HCT116 (cell line): Measurements from ENCODE around the gene POLRMT. TPM values are rescaled to one million over a fixed set of nuclear protein-coding genes. Genes with fewer than 3 reads are reported as not detected.

Experiments used
- ATAC-seq: fragments of 200-7000 bp; cut with Tn5 transposase; 2 replicates; pipeline ENCODE4 v1.9.1; 2020; ENCODE audit warnings: mild to moderate bottlenecking, moderate library complexity
- BruUV-seq: library from RNA; stranded (reverse); fragments of 400-500 nt; replicated peaks from 2 replicates; lab custom pipeline; 2021; lab: Mats Ljungman, UMichigan
- CTCF ChIA-PET: fragments of 300-600 bp; sonication (Branson Sonifier 250); formaldehyde crosslinking; loops from one replicate; lab custom pipeline; 2021; ENCODE audit warnings: antibody characterized with exemption; lab: Charles Lee
- POLR2A ChIA-PET: fragments of 300-600, 350-600 bp; sonication (Branson Sonifier 250); formaldehyde crosslinking; loops from one replicate; lab custom pipeline; 2021; ENCODE audit warnings: antibody characterized with exemption; lab: Charles Lee
- RAD21 ChIA-PET, 2 experiments: fragments of 300-600 bp; sonication (Branson Sonifier 250); formaldehyde crosslinking; loops; one replicate each; lab custom pipeline; 2023; ENCODE audit warnings: low total read pairs in 2 of 2; ENCODE audit not compliant: uncharacterized antibody in 2 of 2, unreplicated experiment in 2 of 2, low non-redundant PET in 1 of 2; lab: Charles Lee
- DNase-seq: peaks from one replicate; pipeline ENCODE4 v3.0.0-alpha.2; 2010; ENCODE audit warnings: low read depth, low spot score
- H2AFZ ChIP-seq: fragments of 200-600 bp; shearing (Covaris generic), sonication (generic); 2 replicates; pipeline ENCODE4 v1.6.1; 2017; ENCODE audit warnings: low read depth, mixed run types, mixed read lengths, antibody characterized with exemption, low read length; ENCODE audit not compliant: poor library complexity, severe bottlenecking
- H3K27ac ChIP-seq: 2 replicates; pipeline ENCODE4 v1.5.1; 2012; ENCODE audit warnings: low read depth, low read length
- H3K27me3 ChIP-seq: fragments of 200-600 bp; sonication (generic); 2 replicates; pipeline ENCODE4 v1.6.1; 2016; ENCODE audit warnings: mixed run types, low read length, mixed read lengths; ENCODE audit not compliant: insufficient read depth
- H3K36me3 ChIP-seq, 2 experiments: fragments of 200-500 bp in 1 of 2; fragments of 200-600 bp in 1 of 2; sonication (Bioruptor generic) in 1 of 2; sonication (generic) in 1 of 2; 2 replicates each; pipeline versions ENCODE4 v1.5.1 to v1.6.1; 2014 to 2016; ENCODE audit warnings: low read length in 2 of 2, inconsistent platforms in 1 of 2, mixed read lengths in 1 of 2, mixed run types in 1 of 2; ENCODE audit not compliant: insufficient read depth in 2 of 2, control insufficient read depth in 1 of 2
- H3K4me1 ChIP-seq, 2 experiments: fragments of 200-600 bp in 1 of 2; sonication (generic) in 1 of 2; 2 replicates each; pipeline versions ENCODE4 v1.5.1 to v1.6.1; 2012 to 2017; ENCODE audit warnings: low read length in 2 of 2, inconsistent platforms in 1 of 2, mild to moderate bottlenecking in 1 of 2, mixed read lengths in 1 of 2, mixed run types in 1 of 2, moderate library complexity in 1 of 2; ENCODE audit not compliant: insufficient read depth in 2 of 2, control insufficient read depth in 1 of 2
- H3K4me2 ChIP-seq: fragments of 200-600 bp; sonication (generic); 2 replicates; pipeline ENCODE4 v1.6.1; 2017; ENCODE audit warnings: mixed run types, low read length, mixed read lengths
- H3K4me3 ChIP-seq, 2 experiments: fragments of 200-600 bp in 1 of 2; sonication (generic) in 1 of 2; replicated peaks in 1 of 2; 2 replicates each; pipeline ENCODE4 v1.5.1; 2011 to 2016; ENCODE audit warnings: low read length in 2 of 2, control low read depth in 1 of 2, low read depth in 1 of 2, mild to moderate bottlenecking in 1 of 2, mixed read lengths in 1 of 2, mixed run types in 1 of 2
- H3K79me2 ChIP-seq: fragments of 200-600 bp; sonication (generic); 2 replicates; pipeline ENCODE4 v1.6.1; 2017; ENCODE audit warnings: mild to moderate bottlenecking, mixed run types, low read length, moderate library complexity, mixed read lengths; ENCODE audit not compliant: insufficient read depth
- H3K9ac ChIP-seq: fragments of 200-600 bp; sonication (generic); 2 replicates; pipeline ENCODE4 v1.6.1; 2016; ENCODE audit warnings: low read length, mixed read lengths
- H3K9me2 ChIP-seq: fragments of 200-600 bp; sonication (generic), shearing (Covaris generic); 2 replicates; pipeline ENCODE4 v1.6.1; 2017; ENCODE audit warnings: mixed run types, mild to moderate bottlenecking, moderate library complexity; ENCODE audit not compliant: insufficient read depth
- H3K9me3 ChIP-seq, 2 experiments: fragments of 200-500 bp in 1 of 2; fragments of 200-600 bp in 1 of 2; sonication (Bioruptor generic) in 1 of 2; sonication (generic) in 1 of 2; 2 replicates each; pipeline ENCODE4 v1.6.1; 2014 to 2017; ENCODE audit warnings: low read length in 2 of 2, mixed read lengths in 2 of 2, inconsistent platforms in 1 of 2, low read depth in 1 of 2, mild to moderate bottlenecking in 1 of 2, mixed run types in 1 of 2, moderate library complexity in 1 of 2; ENCODE audit not compliant: control insufficient read depth in 1 of 2, insufficient read depth in 1 of 2
- H4K20me1 ChIP-seq: fragments of 200-600 bp; sonication (generic), shearing (Covaris generic); 2 replicates; pipeline ENCODE4 v1.6.1; 2017; ENCODE audit warnings: mixed run types, mild to moderate bottlenecking, moderate library complexity; ENCODE audit not compliant: insufficient read depth
- ATF3 ChIP-seq: IDR thresholded peaks from 2 replicates; pipeline ENCODE4 v1.6.1; 2012
- CBX3 ChIP-seq: IDR thresholded peaks from 2 replicates; pipeline ENCODE4 v1.6.1; 2012; ENCODE audit warnings: low read depth
- CEBPB ChIP-seq: IDR thresholded peaks from 2 replicates; pipeline ENCODE4 v1.6.1; 2012; ENCODE audit warnings: low read depth
- CTCF ChIP-seq, 3 experiments: fragments of 200-600 bp in 1 of 3; sonication (generic) in 1 of 3; IDR thresholded peaks in 2 of 3; conservative IDR thresholded peaks in 1 of 3; 2 replicates each; pipeline ENCODE4 v1.5.1; 2012 to 2017; ENCODE audit warnings: low read depth in 2 of 3, low read length in 2 of 3, antibody characterized with exemption in 1 of 3, borderline replicate concordance in 1 of 3, control low read depth in 1 of 3, mild to moderate bottlenecking in 1 of 3, mixed read lengths in 1 of 3, mixed run types in 1 of 3, moderate library complexity in 1 of 3; ENCODE audit not compliant: insufficient read depth in 1 of 3
- EGR1 ChIP-seq: IDR thresholded peaks from 2 replicates; pipeline ENCODE4 v1.6.1; 2012; ENCODE audit warnings: low read depth
- ELF1 ChIP-seq: IDR thresholded peaks from 2 replicates; pipeline ENCODE4 v1.6.1; 2012; ENCODE audit warnings: low read depth, borderline replicate concordance
- EZH2 ChIP-seq: fragments of 200-600 bp; sonication (generic); IDR thresholded peaks from 2 replicates; pipeline ENCODE4 v1.6.1; 2017; ENCODE audit warnings: antibody characterized with exemption, mixed run types
- EZH2phosphoT487 ChIP-seq: fragments of 200-600 bp; IDR thresholded peaks from 2 replicates; pipeline ENCODE4 v1.6.1; 2018; ENCODE audit warnings: antibody characterized with exemption, borderline replicate concordance
- FOSL1 ChIP-seq: IDR thresholded peaks from 2 replicates; pipeline ENCODE4 v1.6.1; 2012; ENCODE audit warnings: low read depth
- JUND ChIP-seq: IDR thresholded peaks from 2 replicates; pipeline ENCODE4 v1.6.1; 2012
- POLR2A ChIP-seq: IDR thresholded peaks from 2 replicates; pipeline ENCODE4 v1.7.0; 2011; ENCODE audit warnings: borderline replicate concordance; ENCODE audit not compliant: insufficient read depth, insufficient read length; ENCODE audit errors: extremely low read depth
- RAD21 ChIP-seq: IDR thresholded peaks from 2 replicates; pipeline ENCODE4 v1.6.1; 2012; ENCODE audit warnings: low read depth, mild to moderate bottlenecking
- REST ChIP-seq: IDR thresholded peaks from 2 replicates; pipeline ENCODE4 v1.6.1; 2012; ENCODE audit warnings: low read depth
- SP1 ChIP-seq: IDR thresholded peaks from 2 replicates; pipeline ENCODE4 v1.6.1; 2012; ENCODE audit warnings: low read depth
- TCF7L2 ChIP-seq: IDR thresholded peaks from 2 replicates; pipeline ENCODE4 v1.7.0; 2011; ENCODE audit warnings: borderline replicate concordance, inconsistent platforms; ENCODE audit not compliant: insufficient read depth, insufficient read length; ENCODE audit errors: extremely low read depth
- ZBTB33 ChIP-seq: IDR thresholded peaks from 2 replicates; pipeline ENCODE4 v1.6.1; 2011; ENCODE audit warnings: mild to moderate bottlenecking, low read length, moderate library complexity; ENCODE audit not compliant: insufficient replicate concordance; ENCODE audit errors: extremely low read depth
- ZNF274 ChIP-seq: fragments of 200-500 bp; sonication (Bioruptor generic); IDR thresholded peaks from 2 replicates; pipeline ENCODE4 v1.6.1; 2014; ENCODE audit warnings: mild to moderate bottlenecking, low read depth, low read length, inconsistent platforms
- intact Hi-C: fragments of 100-400 bp; cut with micrococcal nuclease; formaldehyde crosslinking; loops from 2 replicates; pipeline ENCODE4 v1.10.0; 2022
- total RNA-seq: library from RNA; stranded (reverse); gene quantifications from one replicate; pipeline ENCODE4 v1.2.1, GENCODE V29; 2021; ENCODE audit not compliant: unreplicated experiment

POLRMT gene
- total RNA-seq, 1 experiment from 2014 or later, result 138 TPM

GRCh38 chr19:622666-623065 is 10.7 kb downstream of the POLRMT start:
- Histone ChIP-seq H3K4me2 (no peak overlapping the region), H3K9me3 (no peaks in the 10 kb centered on the region), H3K27me3 (no peaks in the 10 kb centered on the region), H3K4me1 (peaks cover 4 to 21% of the 10 kb centered on the region in 2 experiments; a peak in 3 of 4 replicates), H3K9ac (no peak overlapping the region), H3K36me3 (peaks cover 0 to 53% of the 10 kb centered on the region in 2 experiments; a peak in 2 of 4 replicates), H3K4me3 (no peak overlapping the region), H3K79me2 (peaks cover 5% of the 10 kb centered on the region; the same call in 1 of the 2 replicates), H4K20me1 (no peaks in the 10 kb centered on the region), H3K9me2 (no peaks in the 10 kb centered on the region), H2AFZ (no peak overlapping the region), H3K27ac (no peak overlapping the region)
- CTCF ChIA-PET, result no interaction called here
- TF ChIP-seq RAD21, result no peak
- TF ChIP-seq POLR2A, result no peak
- no peak for TF ChIP-seq EZH2phosphoT487
- no peak for TF ChIP-seq EZH2
- TF ChIP-seq CEBPB, result no peak
- TF ChIP-seq TCF7L2, result no peak
- no peak for TF ChIP-seq CTCF (IDR thresholded peaks at IDR 0.05 in 2 of 3, conservative IDR thresholded peaks at IDR 0.05 in 1 of 3; ENCODE audit: borderline replicate concordance in 1 of 3, insufficient read depth in 1 of 3, low read depth in 2 of 3, low read length in 2 of 3)
- TF ChIP-seq ZBTB33, result no peak
- no peak for TF ChIP-seq JUND
- no peak for TF ChIP-seq SP1
- TF ChIP-seq REST, result no peak
- no peak for TF ChIP-seq CBX3
- no peak for TF ChIP-seq EGR1
- no peak for TF ChIP-seq ELF1
- TF ChIP-seq ZNF274, result no peak
- TF ChIP-seq ATF3, result no peak
- no peak for TF ChIP-seq FOSL1
- ATAC-seq, result no peak
- POLR2A ChIA-PET, result no interaction called here
- DNase-seq, result no peak
- RAD21 ChIA-PET, result no interaction called here
- intact Hi-C loops, result no loop called here
- BruUV-seq, result no TSS peak
